OCI-LY3 (cell line): ENCODE data around the gene RAB11FIP2.

Experiments
- H2AFZ ChIP-seq: fragments of 200-600, 300-600 bp; shearing (Covaris generic); 2 replicates; pipeline ENCODE4 v1.6.0; 2014; ENCODE audit warnings: antibody characterized with exemption, low read depth, low read length
- H3K27ac ChIP-seq: fragments of 200-600, 300-600 bp; sonication (generic); 2 replicates; pipeline ENCODE4 v1.5.1; 2014; ENCODE audit warnings: mild to moderate bottlenecking, low read length, moderate library complexity, mixed read lengths
- H3K27me3 ChIP-seq: fragments of 200-600, 300-600 bp; sonication (generic); 2 replicates; pipeline ENCODE4 v1.6.1; 2014; ENCODE audit warnings: low read depth, low read length, mixed read lengths
- H3K36me3 ChIP-seq: fragments of 200-600, 300-600 bp; sonication (generic); replicated peaks from 2 replicates; pipeline ENCODE3; 2014; ENCODE audit warnings: low read depth, low read length, mixed read lengths
- H3K4me1 ChIP-seq: fragments of 300-600, 200-600 bp; sonication (generic); 2 replicates; pipeline ENCODE4 v1.6.1; 2014; ENCODE audit warnings: low read length, mixed read lengths
- H3K4me2 ChIP-seq: fragments of 200-600, 300-600 bp; sonication (generic); 2 replicates; pipeline ENCODE4 v1.6.1; 2014; ENCODE audit warnings: low read length, mixed read lengths
- H3K4me3 ChIP-seq: fragments of 300-600, 200-600 bp; sonication (generic); 2 replicates; pipeline ENCODE4 v1.5.1; 2014; ENCODE audit warnings: antibody characterized with exemption, mild to moderate bottlenecking, low read length, moderate library complexity
- H3K79me2 ChIP-seq: fragments of 300-600, 200-600 bp; shearing (Covaris generic); 2 replicates; pipeline ENCODE4 v1.6.1; 2014; ENCODE audit warnings: mild to moderate bottlenecking, low read length, mixed read lengths
- H3K9ac ChIP-seq: fragments of 300-600, 200-600 bp; shearing (Covaris generic); 2 replicates; pipeline ENCODE4 v1.6.0; 2014; ENCODE audit warnings: mild to moderate bottlenecking, low read length, moderate library complexity
- H3K9me3 ChIP-seq: fragments of 200-600, 300-600 bp; shearing (Covaris generic); 2 replicates; pipeline ENCODE4 v1.6.1; 2014; ENCODE audit warnings: low read length, mixed read lengths; ENCODE audit not compliant: insufficient read depth
- H4K20me1 ChIP-seq: fragments of 200-600, 300-600 bp; sonication (generic); 2 replicates; pipeline ENCODE4 v1.6.1; 2016; ENCODE audit warnings: low read length, mixed read lengths; ENCODE audit not compliant: insufficient read depth
- EZH2phosphoT487 ChIP-seq: fragments of 200-600 bp; shearing (Covaris generic); IDR thresholded peaks from 2 replicates; pipeline ENCODE4 v1.6.1; 2018; ENCODE audit warnings: antibody characterized with exemption, mixed run types, low read depth
- TF ChIP-seq, protein P1 (sequence below): fragments of 200-600, 300-600 bp; sonication (generic); IDR thresholded peaks from 2 replicates; pipeline ENCODE4 v1.5.1; 2014; ENCODE audit warnings: antibody characterized with exemption, low read length, low read depth

The RAB11FIP2 gene

DNA sequence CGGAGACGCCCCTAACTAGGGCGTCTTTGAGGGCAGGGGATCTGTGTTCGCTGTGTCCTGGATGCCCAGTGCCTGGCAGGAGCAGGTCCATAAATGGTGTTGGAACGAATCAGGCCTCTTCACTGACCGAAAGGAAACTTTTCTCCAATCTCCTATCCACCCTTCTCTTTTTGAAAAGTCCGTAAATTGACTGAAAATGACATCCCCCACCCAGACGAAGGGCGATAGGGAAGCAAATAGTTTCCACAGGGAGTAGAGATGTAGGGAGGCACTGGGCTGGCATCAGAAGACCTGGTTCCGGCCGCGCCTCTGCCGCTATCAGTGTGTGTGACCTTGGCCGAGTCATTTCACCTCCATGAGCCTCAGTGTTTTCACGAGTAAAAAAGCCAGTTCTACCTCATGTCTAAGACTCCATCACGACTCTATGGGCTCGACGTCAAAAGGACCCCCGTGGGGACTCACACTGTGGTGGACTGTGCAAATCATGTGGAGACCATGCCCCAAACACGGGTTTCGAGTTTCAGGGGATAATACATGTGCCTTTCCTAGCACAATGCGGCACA, 497 bp upstream of the RAB11FIP2 start:
- H3K27ac ChIP-seq, result no peak overlapping the region

DNA sequence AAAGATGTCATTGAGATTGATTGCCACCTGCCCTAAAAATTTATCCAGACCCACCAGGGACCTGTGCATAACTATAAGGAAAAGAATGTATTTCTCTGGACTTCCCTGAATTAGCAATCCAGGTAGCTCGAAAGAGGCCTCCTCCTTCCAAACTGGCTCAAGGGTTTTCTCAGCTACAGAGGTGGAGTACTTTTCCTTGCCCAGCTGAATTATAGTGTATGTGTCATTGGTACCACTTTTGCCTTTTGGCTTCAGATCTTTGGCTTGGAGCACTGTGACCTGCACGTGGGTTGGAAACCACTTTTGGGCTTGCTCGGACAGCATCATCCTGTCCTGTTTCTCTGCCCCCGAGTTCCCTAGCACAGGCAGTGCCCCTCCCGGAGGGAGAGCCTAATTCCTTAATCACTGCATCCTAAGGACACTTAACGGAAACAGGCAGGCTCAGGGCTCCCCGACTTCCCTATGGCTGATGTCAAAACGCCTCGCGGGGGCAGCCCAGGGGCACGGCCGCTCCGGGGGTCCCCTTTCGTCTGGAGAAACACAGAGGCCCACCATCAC, 825 bp downstream of the RAB11FIP2 start:
- Histone ChIP-seq H3K27me3 (no peaks in the 10 kb centered on the region), H4K20me1 (no peaks in the 10 kb centered on the region), H3K79me2 (peaks cover 53% of the 10 kb centered on the region), H3K27ac (peak overlapping the region; percentile 54), H2AFZ (no peak overlapping the region), H3K4me2 (peak overlapping the region; percentile 60), H3K4me1 (peaks cover 15% of the 10 kb centered on the region), H3K9ac (peak overlapping the region; percentile 73), H3K9me3 (no peaks in the 10 kb centered on the region), H3K4me3 (peak overlapping the region; percentile 87), H3K36me3 (no peaks in the 10 kb centered on the region)
- TF ChIP-seq EZH2phosphoT487, result no peak
- TF ChIP-seq, protein P1, sequence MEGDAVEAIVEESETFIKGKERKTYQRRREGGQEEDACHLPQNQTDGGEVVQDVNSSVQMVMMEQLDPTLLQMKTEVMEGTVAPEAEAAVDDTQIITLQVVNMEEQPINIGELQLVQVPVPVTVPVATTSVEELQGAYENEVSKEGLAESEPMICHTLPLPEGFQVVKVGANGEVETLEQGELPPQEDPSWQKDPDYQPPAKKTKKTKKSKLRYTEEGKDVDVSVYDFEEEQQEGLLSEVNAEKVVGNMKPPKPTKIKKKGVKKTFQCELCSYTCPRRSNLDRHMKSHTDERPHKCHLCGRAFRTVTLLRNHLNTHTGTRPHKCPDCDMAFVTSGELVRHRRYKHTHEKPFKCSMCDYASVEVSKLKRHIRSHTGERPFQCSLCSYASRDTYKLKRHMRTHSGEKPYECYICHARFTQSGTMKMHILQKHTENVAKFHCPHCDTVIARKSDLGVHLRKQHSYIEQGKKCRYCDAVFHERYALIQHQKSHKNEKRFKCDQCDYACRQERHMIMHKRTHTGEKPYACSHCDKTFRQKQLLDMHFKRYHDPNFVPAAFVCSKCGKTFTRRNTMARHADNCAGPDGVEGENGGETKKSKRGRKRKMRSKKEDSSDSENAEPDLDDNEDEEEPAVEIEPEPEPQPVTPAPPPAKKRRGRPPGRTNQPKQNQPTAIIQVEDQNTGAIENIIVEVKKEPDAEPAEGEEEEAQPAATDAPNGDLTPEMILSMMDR, result no peak

More for the DNA sequence above, 497 bp upstream of the RAB11FIP2 start:
- Histone ChIP-seq H3K4me2 (peak overlapping the region; percentile 72), H3K9me3 (no peaks in the 10 kb centered on the region), H3K4me1 (peaks cover 15% of the 10 kb centered on the region), H2AFZ (peak overlapping the region; percentile 78), H3K27me3 (no peaks in the 10 kb centered on the region), H3K36me3 (no peaks in the 10 kb centered on the region), H3K9ac (peak overlapping the region; percentile 73; the same call in 1 of the 2 replicates), H3K4me3 (peak overlapping the region; percentile 87), H3K79me2 (peaks cover 41% of the 10 kb centered on the region), H4K20me1 (no peaks in the 10 kb centered on the region)
- TF ChIP-seq, protein P1, result no peak
- no peak for TF ChIP-seq EZH2phosphoT487

DNA sequence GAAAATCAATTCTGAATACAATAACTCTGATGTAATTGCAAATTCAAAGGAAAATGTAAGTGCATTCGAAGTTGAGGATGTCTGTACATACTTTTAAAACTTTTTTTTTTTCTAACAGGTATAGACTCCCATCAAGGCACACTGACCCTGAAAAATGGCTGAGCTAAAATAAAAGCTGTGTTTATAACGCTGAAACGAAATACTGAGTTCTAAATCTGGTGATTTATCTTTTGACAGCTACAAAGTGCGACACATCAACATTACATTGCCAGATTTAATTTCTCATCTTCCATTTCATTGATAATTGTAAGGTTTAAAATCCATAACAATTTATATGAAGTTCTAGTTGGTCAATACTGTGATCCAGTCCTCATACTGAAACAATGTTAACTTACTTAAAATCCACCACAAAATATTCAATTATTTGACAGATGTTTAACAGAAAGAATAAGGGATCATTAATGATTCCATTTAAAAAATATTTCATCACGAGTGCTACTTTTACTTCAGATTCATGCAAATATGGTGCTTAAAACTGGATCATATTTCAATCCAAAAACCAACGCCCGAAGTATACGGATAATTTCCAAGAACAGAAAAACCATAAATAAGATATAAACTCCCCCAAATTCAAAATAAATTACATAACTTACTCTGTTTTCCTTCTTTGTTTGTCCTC, 1.4 kb downstream of the RAB11FIP2 start:
- no peaks in the 10 kb centered on the region for H3K36me3 ChIP-seq
- no peak overlapping the region for H2AFZ ChIP-seq
- no peaks in the 10 kb centered on the region for H3K27me3 ChIP-seq
- no peaks in the 10 kb centered on the region for H4K20me1 ChIP-seq
- no peaks in the 10 kb centered on the region for H3K9me3 ChIP-seq
- peaks cover 53% of the 10 kb centered on the region for H3K79me2 ChIP-seq
- peak overlapping the region; percentile 73 for H3K9ac ChIP-seq
- peaks cover 15% of the 10 kb centered on the region for H3K4me1 ChIP-seq
- peak overlapping the region; percentile 87 for H3K4me3 ChIP-seq
- H3K27ac ChIP-seq, result no peak overlapping the region
- H3K4me2 ChIP-seq, result peak overlapping the region; percentile 60
- TF ChIP-seq, protein P1, result no peak
- no peak for TF ChIP-seq EZH2phosphoT487

DNA sequence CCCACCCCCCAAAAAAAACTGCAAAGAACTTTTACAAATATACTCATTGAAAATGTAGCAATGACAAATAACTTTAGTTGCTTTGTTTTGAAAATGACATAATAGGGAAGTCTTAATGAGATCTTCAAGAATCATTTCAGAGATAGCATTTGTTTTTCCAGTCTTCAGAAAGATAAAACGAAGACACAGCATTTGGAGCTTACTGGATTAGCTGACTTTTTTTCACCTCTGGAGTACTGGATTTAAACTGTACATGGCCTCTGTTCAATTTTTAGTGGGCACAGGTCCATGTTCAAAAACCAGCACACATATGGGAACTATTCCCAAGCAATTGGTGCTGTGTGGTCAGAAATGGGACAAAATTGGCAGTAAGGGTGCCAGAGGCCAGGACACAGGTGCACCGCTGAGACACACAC, 3.9 kb downstream of the RAB11FIP2 start:
- Histone ChIP-seq H3K4me2 (no peak overlapping the region), H3K9ac (no peak overlapping the region), H3K9me3 (no peaks in the 10 kb centered on the region), H4K20me1 (no peaks in the 10 kb centered on the region), H3K4me1 (peaks cover 15% of the 10 kb centered on the region), H3K27me3 (no peaks in the 10 kb centered on the region), H3K36me3 (no peaks in the 10 kb centered on the region), H2AFZ (no peak overlapping the region), H3K79me2 (peaks cover 53% of the 10 kb centered on the region), H3K27ac (no peak overlapping the region), H3K4me3 (no peak overlapping the region)
- no peak for TF ChIP-seq EZH2phosphoT487
- TF ChIP-seq, protein P1, result no peak
